Type B pancreatic cell (in vitro differentiated cells): Measurements from ENCODE around the gene IGF1R. TPM values are rescaled to one million over a fixed set of nuclear protein-coding genes. Genes with fewer than 3 reads are reported as not detected.

Experiments used
- DNase-seq: peaks from one replicate; pipeline ENCODE4 v3.0.0; 2021; ENCODE audit warnings: mixed read lengths; ENCODE audit not compliant: unreplicated experiment; ENCODE audit errors: extremely low spot score
- H3K27ac Mint-ChIP-seq: 2 replicates; pipeline ENCODE4 v1.8.0; 2021; ENCODE audit warnings: mild to moderate bottlenecking, mixed read lengths
- H3K27me3 Mint-ChIP-seq: 2 replicates; pipeline ENCODE4 v1.8.0; 2021; ENCODE audit warnings: mixed read lengths
- H3K36me3 Mint-ChIP-seq: 2 replicates; pipeline ENCODE4 v1.8.0; 2021; ENCODE audit warnings: mixed read lengths
- H3K4me1 Mint-ChIP-seq: one replicate; pipeline ENCODE4 v1.8.0; 2021; ENCODE audit warnings: mixed read lengths; ENCODE audit not compliant: unreplicated experiment
- H3K4me3 Mint-ChIP-seq: 2 replicates; pipeline ENCODE4 v1.8.0; 2021; ENCODE audit warnings: mild to moderate bottlenecking, mixed read lengths
- H3K9me3 Mint-ChIP-seq: 2 replicates; pipeline ENCODE4 v1.8.0; 2021; ENCODE audit warnings: mixed read lengths
- total RNA-seq: library from RNA; stranded (reverse); gene quantifications from 2 replicates; pipeline ENCODE4 v1.2.1, GENCODE V29; 2021; ENCODE audit warnings: low replicate concordance
- TF ChIP-seq, protein P1 (sequence below): fragments of 200-600 bp; sonication (generic); conservative IDR thresholded peaks from 2 replicates; pipeline ENCODE4 v1.5.0; 2021; ENCODE audit warnings: antibody characterized with exemption, mild to moderate bottlenecking

Gene IGF1R
- total RNA-seq, 1 donor from 2014 or later, result 87.1 TPM

DNA sequence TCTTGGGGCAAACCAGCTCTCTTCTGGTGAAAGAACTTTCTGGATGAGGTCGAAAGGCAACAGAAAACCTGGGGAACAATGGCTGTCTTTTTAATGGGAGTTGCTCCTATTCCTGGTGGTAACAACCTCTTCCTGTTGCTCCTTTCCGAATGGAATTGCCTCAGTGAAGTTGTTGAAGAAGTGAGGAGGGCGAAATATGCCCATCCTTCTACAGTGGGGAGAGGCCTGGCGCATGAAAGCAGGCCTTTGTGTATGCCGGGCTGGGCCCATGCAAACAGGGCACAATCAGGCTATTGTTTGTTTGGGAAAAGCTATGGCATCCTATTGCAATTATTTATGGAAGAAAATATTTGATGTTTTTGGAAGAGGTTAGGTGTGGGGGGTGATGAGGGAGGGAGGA, 166.9 kb downstream of the IGF1R start:
- Mint-ChIP-seq H3K27ac (no peak overlapping the region), H3K9me3 (peaks cover 7% of the 10 kb centered on the region), H3K4me1 (peaks cover 25% of the 10 kb centered on the region), H3K27me3 (no peaks in the 10 kb centered on the region), H3K36me3 (peaks cover 13% of the 10 kb centered on the region), H3K4me3 (no peak overlapping the region)
- DNase-seq, result no peak
- TF ChIP-seq, protein P1, sequence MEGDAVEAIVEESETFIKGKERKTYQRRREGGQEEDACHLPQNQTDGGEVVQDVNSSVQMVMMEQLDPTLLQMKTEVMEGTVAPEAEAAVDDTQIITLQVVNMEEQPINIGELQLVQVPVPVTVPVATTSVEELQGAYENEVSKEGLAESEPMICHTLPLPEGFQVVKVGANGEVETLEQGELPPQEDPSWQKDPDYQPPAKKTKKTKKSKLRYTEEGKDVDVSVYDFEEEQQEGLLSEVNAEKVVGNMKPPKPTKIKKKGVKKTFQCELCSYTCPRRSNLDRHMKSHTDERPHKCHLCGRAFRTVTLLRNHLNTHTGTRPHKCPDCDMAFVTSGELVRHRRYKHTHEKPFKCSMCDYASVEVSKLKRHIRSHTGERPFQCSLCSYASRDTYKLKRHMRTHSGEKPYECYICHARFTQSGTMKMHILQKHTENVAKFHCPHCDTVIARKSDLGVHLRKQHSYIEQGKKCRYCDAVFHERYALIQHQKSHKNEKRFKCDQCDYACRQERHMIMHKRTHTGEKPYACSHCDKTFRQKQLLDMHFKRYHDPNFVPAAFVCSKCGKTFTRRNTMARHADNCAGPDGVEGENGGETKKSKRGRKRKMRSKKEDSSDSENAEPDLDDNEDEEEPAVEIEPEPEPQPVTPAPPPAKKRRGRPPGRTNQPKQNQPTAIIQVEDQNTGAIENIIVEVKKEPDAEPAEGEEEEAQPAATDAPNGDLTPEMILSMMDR, result no peak

DNA sequence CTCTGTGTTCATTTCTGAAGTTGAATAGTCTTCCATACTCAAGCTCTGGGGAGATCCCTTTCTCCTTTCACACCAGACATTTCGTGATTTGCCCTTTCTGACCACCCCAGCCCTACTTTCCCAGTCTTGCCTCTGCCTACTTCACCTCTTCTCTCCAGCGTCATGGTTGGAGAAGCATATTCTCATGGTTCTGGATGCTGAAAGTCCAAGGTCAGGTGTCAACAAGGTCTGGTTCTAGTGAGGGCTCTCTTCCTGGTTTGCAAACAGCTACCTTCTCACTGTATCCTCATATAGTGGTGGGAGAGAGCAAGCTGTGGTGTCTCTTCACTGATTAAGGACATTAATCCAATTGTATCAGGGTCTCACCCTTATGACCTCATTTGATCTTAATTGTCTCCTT, 169.4 kb downstream of the IGF1R start:
- H3K36me3 Mint-ChIP-seq, result peaks cover 19% of the 10 kb centered on the region
- peaks cover 7% of the 10 kb centered on the region for H3K9me3 Mint-ChIP-seq
- H3K4me1 Mint-ChIP-seq, result peaks cover 25% of the 10 kb centered on the region
- H3K27ac Mint-ChIP-seq, result no peak overlapping the region
- H3K4me3 Mint-ChIP-seq, result no peak overlapping the region
- H3K27me3 Mint-ChIP-seq, result no peaks in the 10 kb centered on the region
- TF ChIP-seq, protein P1, result no peak
- DNase-seq, result no peak

DNA sequence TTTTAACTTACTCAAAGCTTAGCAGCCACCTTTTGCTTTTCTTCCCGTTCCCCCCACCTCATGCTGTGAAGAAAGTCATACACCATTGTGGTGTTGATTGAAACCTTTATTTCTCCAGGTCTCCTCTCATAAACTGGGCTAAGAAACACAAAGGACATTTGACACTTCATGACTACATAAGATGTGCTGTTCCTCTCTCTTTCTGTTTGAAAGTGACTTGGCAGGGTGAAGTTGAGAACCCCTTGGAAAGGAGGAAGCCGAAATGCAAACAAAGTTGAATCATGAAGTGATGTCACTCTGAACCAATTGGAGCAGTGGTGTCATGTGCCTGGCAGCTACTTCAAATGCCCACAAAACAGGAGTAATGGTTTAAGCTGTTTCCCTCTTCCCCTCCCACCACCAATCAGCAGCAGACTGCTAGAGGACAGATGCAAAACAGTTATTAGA, 174.7 kb downstream of the IGF1R start:
- peaks cover 9% of the 10 kb centered on the region for H3K4me1 Mint-ChIP-seq
- no peak for DNase-seq
- TF ChIP-seq, protein P1, result no peak
- no peak overlapping the region for H3K27ac Mint-ChIP-seq
- H3K4me3 Mint-ChIP-seq, result no peak overlapping the region
- peaks cover 18% of the 10 kb centered on the region for H3K36me3 Mint-ChIP-seq
- H3K27me3 Mint-ChIP-seq, result no peaks in the 10 kb centered on the region
- H3K9me3 Mint-ChIP-seq, result peaks cover 8% of the 10 kb centered on the region

DNA sequence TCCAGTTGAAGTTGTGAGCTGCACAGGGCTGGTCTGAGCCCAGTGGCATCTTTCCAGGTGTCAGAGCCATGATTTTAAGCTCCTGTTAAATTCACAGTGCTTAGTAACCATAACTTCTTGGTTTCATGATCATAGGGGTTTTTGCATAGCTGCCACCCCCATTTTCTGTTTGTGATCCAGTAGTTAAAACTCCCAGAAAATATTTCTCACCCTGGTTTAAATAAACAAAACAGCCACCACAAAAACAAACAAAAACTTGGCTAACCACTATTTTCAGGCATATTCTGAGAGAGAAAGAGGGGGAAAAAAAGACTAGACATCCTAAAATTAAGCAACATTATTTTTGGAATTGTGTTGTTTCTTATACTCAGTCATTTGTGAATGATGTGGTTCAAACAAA, 175.3 kb downstream of the IGF1R start:
- Mint-ChIP-seq H3K27ac (no peak overlapping the region), H3K4me1 (peaks cover 6% of the 10 kb centered on the region), H3K4me3 (no peak overlapping the region), H3K36me3 (peaks cover 15% of the 10 kb centered on the region), H3K9me3 (peaks cover 5% of the 10 kb centered on the region), H3K27me3 (no peaks in the 10 kb centered on the region)
- TF ChIP-seq, protein P1, result no peak
- no peak for DNase-seq

DNA sequence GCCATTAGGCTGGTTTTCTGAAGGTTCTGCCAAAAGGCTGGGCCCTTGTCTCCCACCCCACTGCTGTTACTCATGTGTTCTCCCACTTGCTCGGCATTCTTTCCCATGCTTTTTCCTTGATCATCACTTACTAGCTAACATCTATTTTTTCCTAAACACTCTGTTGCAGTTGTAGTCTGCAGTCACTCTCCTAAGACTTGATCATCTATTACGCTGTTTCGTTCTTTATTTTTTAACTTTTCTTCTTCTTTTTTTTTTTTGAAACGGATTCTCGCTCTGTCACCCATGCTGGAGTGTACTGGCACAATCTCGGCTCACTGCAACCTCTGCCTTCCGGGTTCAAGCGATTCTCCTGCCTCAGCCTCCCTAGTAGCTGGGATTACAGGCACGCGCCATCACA, 176.3 kb downstream of the IGF1R start:
- TF ChIP-seq, protein P1, result no peak
- no peak for DNase-seq
- Mint-ChIP-seq H3K9me3 (peaks cover 8% of the 10 kb centered on the region), H3K27me3 (no peaks in the 10 kb centered on the region), H3K4me3 (no peak overlapping the region), H3K27ac (no peak overlapping the region), H3K4me1 (peaks cover 6% of the 10 kb centered on the region), H3K36me3 (peaks cover 18% of the 10 kb centered on the region)

DNA sequence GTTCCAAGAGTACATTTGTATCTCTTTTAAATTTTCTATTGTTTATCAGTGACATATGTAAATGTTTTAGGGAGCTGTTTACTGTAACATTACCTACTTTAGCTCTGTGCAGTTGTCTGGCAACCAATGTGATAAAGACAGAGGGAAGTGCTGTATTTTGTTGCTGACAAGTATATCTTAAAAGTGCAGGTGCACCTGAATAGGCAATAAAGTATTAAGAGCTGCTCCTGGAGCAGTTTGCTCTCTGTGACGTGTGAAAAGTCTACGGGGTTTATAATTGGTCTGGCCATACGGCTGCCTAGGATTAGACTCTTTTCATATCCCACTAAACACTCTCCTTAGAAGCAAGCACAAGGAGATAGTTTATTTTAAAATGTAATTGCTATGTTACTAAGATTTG, 178.3 kb downstream of the IGF1R start:
- TF ChIP-seq, protein P1, result no peak
- DNase-seq, result no peak
- no peaks in the 10 kb centered on the region for H3K27me3 Mint-ChIP-seq
- H3K9me3 Mint-ChIP-seq, result peaks cover 22% of the 10 kb centered on the region
- H3K36me3 Mint-ChIP-seq, result peaks cover 28% of the 10 kb centered on the region
- H3K4me1 Mint-ChIP-seq, result peaks cover 6% of the 10 kb centered on the region
- no peak overlapping the region for H3K27ac Mint-ChIP-seq
- no peak overlapping the region for H3K4me3 Mint-ChIP-seq
